D341Med (cell line): ENCODE results near the gene FGF11.

Experiments
- DNase-seq: peaks from one replicate; pipeline ENCODE4 v3.0.0; 2012; ENCODE audit warnings: low spot score

FGF11 gene

DNA sequence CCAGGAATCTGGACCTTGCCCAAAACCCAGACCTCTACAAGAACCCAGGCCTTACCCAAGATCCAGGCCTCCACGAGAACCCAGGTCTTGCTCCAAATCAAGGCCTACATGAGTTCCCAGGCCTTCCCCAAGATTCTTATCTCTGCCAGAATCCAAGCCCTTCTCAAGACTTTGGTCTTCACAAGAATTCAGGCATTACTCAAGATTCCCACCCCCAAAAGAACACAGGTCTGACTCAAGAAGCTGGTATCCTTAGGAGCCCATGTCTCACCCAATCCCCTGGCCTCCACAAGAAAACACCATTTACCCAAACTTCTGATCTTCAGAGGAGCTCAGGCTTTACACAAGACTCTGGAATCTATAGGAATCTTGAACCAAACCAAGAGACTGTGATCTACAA lies 8.1 kb upstream of the FGF11 start:
- no peak for DNase-seq

DNA sequence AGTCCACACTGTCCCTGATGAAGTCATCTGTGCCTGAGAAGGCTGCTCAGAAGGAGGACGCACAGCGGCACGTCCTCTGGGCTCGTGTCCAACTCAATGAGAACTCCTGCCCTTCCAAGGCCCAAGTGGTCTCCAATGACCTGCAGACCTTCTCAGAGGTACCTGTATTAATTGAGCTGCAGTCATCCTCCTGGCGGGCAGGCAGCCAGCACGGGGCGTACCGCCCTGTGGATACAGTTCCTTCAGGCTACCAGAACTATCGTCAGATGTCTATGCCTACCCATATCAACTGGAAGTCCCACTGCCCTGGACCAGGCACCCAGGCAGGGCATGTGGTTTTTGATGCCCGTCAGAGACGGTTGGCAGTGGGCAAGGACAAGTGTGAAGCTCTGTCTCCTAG lies 7.0 kb upstream of the FGF11 start:
- DNase-seq, result no peak

- DNase-seq, result no peak
These were observed 3.4 kb upstream of the FGF11 start for GRCh38 chr17:7435676-7436555.

DNA sequence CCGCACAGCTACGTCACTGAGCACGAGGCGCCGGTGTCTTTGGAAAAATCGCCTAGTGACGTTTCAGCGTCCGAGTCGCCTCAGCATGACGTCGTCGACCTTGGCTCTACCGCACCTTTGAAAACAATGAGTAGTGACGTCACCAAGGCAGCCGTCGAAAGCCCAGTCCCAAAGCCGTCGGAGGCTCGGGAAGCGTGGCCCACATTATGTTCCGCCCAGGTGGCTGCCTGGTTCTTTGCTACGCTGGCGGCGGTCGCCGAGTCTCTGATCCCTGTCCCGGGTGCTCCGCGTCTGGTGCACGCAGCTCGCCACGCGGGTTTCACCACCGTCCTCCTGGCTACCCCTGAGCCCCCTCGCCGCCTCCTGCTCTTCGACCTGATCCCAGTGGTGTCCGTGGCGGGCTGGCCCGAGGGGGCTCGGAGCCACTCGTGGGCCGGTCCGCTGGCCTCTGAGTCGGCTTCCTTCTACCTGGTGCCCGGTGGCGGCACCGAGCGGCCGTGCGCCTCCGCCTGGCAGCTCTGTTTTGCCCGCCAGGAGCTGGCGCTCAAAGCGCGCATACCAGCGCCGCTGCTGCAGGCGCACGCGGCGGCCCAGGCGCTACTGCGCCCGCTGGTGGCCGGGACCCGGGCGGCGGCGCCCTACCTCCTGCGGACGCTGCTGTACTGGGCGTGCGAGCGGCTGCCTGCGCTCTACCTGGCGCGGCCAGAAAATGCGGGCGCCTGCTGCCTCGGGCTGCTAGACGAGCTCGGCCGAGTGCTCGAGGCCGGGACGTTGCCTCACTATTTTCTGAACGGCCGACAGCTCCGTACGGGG lies 2.5 kb upstream of the FGF11 start:
- peak; percentile 85 for DNase-seq

- no peak for DNase-seq
These were observed 1.9 kb upstream of the FGF11 start for GRCh38 chr17:7437369-7437863.

GRCh38 chr17:7437950-7438614 lies 1.2 kb upstream of the FGF11 start:
- DNase-seq, result no peak

DNA sequence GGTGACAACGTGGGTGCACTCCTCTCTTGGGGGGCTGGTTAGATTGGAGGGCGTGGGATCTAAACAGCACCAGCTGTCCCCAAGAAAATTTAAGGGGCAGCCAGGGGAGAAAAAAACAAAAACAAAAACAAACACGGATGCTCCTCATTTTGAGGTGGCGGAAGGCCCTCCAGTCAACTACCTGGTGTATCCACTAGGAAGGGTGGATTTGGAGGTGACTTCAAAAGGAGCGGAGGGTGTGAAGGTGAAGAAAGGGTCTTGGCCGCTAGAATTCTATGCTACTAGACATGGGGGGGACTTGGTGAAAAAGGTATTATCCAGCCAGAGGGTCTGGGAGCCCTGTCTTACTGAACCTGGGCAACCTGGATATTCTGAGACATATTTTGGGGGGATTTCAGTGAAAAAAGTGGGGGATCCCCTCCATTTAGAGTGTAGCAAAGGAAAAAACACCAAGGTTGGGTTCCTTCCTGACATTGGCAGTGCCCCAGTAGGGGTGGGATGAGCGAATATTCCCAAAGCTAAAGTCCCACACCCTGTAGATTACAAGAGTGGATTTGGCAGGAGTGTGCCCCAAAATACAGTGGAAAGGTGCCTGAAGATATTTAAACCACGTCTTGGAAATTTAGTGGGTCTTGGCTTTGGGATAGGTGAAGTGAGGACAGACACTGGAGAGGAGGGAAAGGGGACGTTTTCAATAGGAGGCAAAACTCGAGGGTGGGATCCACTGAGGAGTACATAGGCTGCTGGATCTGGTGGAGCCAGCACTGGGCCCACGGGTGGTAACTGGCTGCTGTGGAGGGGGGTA lies 454 bp upstream of the FGF11 start:
- DNase-seq, result no peak

DNA sequence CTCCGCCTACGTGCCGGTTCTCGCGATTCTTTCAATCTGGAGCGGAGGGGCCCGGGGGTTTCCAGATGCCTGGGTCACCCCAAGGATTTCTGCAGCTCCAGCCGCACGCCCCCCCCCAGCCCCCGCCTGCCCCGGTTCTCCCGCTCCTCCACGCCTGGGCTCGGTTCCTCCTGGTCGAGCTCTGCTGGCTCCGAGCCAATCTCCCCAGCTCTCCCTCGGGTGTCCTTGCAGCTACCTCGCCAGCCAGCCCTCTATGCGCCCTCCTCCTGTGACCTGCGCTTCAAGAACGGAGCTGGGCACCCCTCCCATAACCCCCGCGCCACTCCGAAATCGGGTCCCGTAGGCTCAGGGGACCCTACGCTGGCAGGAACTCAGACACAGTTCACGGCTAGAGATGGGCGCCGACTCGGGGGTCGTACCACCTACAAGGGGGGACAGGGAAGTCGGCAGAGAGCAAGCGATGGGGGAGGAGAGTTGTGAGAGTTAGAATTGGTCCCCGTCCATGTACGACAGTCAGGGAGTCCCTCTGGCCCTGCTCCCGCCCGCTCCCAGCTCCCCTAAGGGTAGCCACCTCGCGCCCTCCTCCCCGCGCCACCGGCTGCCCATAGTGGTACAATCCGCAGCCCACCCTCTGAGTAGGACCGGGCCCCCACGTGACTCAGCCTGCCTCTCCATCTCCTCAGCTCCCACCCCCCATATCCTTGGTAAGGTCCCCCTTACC lies 961 bp downstream of the FGF11 start:
- peak; percentile 54 for DNase-seq

DNA sequence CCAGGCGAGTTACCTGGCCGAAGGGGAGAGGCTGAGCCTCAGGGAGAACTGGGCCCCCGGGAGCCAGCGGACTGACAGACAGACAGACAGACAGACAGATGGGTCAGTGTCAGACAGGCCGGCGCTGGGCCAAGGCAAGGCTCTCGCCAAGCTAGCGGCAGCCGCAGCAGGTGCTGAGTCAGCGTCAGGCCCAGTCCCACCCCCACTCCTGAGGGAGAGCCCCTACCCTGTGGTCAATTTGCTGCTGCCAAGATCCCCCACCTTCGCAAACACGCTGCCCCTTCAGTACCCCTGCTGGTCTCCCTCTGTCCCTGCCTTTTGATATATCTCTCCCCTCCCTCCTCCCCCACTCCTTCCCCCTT lies 1.5 kb downstream of the FGF11 start:
- no peak for DNase-seq

- no peak for DNase-seq
These were observed 2.0 kb downstream of the FGF11 start for GRCh38 chr17:7441266-7441665.

DNA sequence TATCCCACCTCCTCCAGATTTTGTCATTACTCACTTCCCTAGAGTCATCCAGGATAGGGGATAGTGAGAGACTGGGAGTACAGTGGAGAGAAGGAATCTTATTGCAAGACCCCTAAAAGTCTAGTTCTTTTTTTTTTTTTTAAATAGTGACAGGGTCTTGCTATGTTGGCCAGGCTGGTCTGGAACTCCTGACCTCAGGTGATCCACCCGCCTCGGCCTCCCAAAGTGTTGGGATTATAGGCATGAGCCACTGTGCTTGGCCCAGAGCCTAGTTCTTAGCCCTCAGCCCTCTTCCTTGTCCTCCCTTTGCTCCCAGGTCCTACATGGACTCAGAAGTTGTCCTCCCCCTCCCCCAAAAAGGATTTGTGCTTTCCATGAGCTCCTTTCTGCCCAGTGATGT lies 2.8 kb downstream of the FGF11 start:
- DNase-seq, result no peak

DNA sequence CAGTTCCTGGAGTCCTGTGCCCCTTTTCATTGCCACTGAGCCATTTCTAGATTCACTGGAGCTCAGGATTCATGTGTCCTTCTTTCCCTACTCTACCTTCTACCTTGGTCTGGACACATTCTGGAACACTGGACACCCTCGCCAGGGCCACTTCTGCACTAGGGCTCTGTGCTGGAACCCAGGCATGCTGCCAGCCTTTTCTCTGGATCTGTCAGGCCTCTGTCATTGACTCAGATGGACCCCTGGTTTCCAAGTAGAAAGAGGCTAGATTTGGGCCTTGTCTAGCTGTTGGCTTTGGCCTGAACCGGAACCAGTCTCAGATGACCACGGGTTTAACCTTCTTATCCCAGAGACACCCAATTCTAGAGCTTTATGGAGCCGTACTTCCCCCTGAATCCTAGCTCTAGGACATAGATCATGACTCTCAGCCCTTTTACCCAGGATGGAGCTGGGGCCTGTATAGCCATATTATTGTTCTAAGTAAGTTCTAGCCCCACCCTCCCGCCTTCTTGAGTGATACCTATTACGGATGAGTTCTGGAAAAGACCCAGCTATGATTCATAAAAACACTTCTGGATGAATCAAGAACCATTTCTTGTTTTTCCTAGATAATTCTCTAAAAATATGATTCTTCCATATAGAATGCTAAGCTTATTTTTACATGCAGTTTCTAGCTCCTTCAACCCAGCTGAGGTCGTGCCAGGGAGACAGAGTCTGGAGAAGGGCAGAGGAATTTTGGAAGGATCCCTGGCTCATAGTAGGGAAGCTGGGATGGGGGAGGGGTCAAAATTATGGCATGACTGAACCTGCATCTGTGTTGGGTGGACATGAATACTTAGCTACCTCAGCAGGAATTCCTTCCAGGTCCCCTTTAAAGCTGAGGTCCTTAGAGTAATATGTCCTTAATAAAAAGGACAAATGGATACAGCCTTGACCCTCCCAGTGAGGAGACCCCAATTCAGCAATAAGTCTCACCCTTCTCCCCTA lies 4.5 kb downstream of the FGF11 start:
- DNase-seq, result no peak

DNA sequence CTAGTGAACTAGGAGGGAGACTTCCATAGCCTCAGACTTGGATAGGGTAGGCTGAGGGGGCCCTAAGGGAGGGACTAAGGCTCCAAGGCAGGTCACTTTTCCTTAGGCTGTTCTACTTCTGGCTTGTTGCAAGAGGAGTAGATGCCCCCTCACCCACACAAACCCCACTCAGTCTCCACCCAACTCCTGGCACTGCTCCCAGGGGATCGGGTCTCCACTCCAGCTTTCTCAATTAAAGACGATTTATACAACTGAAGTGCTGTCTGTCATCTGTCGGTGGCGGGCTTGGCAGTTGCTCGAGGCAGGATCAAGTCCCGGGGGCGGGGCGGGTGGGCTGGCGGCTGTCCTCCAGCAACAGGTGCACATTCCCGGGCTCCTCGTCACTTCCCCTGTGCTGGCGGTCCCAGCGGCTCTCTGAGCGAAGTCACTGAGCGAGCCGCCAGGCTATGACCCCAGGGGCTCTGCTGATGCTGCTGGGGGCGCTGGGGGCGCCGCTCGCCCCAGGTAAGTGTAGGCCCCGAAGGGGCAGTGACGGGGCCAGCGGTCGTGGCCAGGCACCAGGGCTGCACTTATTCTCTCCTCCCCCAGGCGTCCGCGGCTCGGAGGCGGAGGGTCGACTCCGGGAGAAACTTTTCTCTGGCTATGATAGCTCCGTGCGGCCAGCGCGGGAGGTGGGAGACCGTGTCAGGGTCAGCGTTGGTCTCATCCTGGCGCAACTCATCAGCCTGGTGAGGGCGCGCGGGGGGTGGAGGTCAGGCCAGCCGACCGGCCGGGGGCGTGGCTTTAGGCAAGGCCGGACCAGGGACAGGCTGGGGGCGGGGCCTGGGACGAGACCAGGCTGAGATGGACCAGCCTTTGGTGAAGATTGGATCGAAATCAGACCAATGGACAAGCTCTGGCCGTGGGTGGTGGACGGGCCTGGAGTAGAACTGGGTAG lies 5.6 kb downstream of the FGF11 start, which contains the start of gene CHRNB1:
TSS of gene CHRNB1 (plus strand) at position 380 of the 937 bp plus-strand sequence. CDS start at position 447, 67 bp downstream.
- peak; percentile 68 for DNase-seq

GRCh38 chr17:7445619-7445968 lies 6.3 kb downstream of the FGF11 start:
- DNase-seq, result no peak

DNA sequence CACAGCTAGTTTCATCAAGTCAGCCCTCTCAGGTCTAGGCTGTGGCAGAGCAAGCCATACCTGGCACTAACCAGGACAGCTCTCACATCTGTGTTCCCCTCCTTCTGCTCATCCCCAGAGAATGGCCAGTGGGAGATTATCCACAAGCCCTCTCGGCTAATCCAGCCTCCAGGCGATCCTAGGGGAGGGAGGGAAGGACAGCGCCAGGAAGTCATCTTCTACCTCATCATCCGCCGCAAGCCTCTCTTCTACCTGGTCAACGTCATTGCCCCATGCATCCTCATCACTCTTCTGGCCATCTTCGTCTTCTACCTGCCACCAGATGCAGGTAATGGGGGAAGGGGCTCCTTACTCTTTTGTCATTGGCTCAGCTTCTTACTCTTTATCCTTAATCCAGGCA lies 9.1 kb downstream of the FGF11 start:
- DNase-seq, result no peak

- no peak for DNase-seq
These were observed 20.7 kb downstream of the FGF11 start for GRCh38 chr17:7459961-7460545.

DNA sequence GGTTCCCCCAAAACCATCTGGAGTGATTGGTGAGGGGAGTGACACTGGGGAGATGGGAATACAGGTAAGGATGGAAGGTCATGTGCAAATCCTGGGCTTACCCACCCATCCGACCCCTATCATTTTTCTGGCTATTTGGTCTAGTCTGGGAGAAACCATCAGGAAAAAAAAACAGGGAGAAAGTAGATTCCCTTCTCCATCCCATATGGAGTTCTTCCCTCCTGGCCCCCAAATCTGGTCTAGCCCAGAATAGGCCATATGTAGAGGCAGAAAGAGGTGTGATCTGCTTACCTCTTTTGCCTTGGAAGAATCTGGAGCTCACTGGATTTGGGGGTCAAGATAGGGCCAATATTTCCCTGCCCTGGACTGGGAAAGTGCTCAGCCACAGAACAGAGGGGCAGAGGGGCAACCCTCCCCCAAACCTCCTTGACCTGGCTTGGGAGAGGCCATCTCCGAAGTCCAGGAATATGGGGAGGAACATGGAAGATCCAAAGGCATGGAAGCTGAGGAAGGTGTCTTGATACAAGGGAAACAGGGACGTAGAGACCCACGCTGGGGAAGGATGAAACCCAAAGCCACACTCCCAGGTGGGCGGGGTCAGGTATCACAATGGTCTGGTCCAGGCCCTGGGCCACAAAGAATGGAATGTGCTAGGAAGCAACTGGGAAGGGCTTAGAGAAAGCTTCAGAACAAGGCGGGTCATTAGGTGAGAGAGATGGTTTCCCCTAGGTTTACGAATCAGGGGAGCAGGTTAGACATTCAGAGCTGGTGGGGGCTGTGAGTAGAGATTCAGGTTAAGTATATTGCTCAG lies 21.7 kb downstream of the FGF11 start:
- DNase-seq, result no peak
